ENCODE measurements around the gene DIAPH3. TPM values are rescaled to one million over a fixed set of nuclear protein-coding genes. Genes with fewer than 3 reads are reported as not detected.

The DIAPH3 gene
- total RNA-seq, 1 experiment from 2014 or later = 62.3 TPM

DNA sequence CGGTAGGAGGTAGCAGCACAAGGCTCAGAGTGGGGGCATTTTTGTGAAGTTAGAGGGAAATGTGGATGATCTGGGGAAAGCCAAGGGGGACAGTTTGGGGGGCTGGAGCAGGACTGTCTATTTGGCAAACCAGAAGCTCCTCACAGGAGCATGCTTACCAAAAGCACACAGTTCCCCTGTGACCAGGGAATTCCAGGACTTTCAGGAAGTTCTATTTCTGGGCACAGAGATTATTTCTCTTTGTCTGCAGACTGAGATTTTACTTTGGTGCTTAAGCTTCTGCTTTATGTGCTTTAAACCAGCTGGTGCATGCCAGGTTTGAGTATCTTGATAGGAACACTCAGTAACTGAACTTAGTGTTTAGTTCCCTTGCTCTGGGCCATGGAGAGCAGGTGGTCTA, 525.3 kb downstream of the DIAPH3 start:
- ChIA-PET POLR2A (ENCODE audit: low non-redundant PET) (no interaction called here), CTCF (no interaction called here)

GRCh38 chr13:59635589-59635988, 528.1 kb downstream of the DIAPH3 start:
- Histone ChIP-seq H3K27ac (ENCODE audit: low read depth, low read length, poor library complexity, severe bottlenecking) (no peak overlapping the region), H3K9me3 (ENCODE audit: low read depth, low read length, poor library complexity, severe bottlenecking) (no peaks in the 10 kb centered on the region), H3K36me3 (ENCODE audit: insufficient read depth, low read length, poor library complexity, severe bottlenecking) (no peaks in the 10 kb centered on the region), H3K4me1 (ENCODE audit: insufficient read depth, low read length, poor library complexity, severe bottlenecking) (peaks cover 11% of the 10 kb centered on the region), H3K4me3 (ENCODE audit: low read depth, low read length, poor library complexity, severe bottlenecking) (no peak overlapping the region), H3K27me3 (replicated peaks; ENCODE audit: insufficient read depth, low read depth, low read length, poor library complexity) (no peaks in the 10 kb centered on the region)
- POLR2A ChIA-PET (ENCODE audit: low non-redundant PET) = no interaction called here
- intact Hi-C loops (cut with micrococcal nuclease; ENCODE audit: unreplicated experiment) = no loop called here
- TF ChIP-seq EZH2 (IDR thresholded peaks at IDR 0.05; ENCODE audit: borderline replicate concordance, low read depth, low read length, poor library complexity, severe bottlenecking) = no peak
- TF ChIP-seq, protein P1, sequence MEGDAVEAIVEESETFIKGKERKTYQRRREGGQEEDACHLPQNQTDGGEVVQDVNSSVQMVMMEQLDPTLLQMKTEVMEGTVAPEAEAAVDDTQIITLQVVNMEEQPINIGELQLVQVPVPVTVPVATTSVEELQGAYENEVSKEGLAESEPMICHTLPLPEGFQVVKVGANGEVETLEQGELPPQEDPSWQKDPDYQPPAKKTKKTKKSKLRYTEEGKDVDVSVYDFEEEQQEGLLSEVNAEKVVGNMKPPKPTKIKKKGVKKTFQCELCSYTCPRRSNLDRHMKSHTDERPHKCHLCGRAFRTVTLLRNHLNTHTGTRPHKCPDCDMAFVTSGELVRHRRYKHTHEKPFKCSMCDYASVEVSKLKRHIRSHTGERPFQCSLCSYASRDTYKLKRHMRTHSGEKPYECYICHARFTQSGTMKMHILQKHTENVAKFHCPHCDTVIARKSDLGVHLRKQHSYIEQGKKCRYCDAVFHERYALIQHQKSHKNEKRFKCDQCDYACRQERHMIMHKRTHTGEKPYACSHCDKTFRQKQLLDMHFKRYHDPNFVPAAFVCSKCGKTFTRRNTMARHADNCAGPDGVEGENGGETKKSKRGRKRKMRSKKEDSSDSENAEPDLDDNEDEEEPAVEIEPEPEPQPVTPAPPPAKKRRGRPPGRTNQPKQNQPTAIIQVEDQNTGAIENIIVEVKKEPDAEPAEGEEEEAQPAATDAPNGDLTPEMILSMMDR (conservative IDR thresholded peaks at IDR 0.05; ENCODE audit: low read depth, low read length) = no peak
- CTCF ChIA-PET = no interaction called here
- DNase-seq (ENCODE audit: low spot score) = no peak
- BruUV-seq (replicated peaks) = no TSS peak

More for the DNA sequence above, 525.3 kb downstream of the DIAPH3 start:
- intact Hi-C loops (cut with micrococcal nuclease; ENCODE audit: unreplicated experiment) = no loop called here
- no peak overlapping the region for H3K4me3 ChIP-seq (ENCODE audit: low read depth, low read length, poor library complexity, severe bottlenecking)
- H3K4me1 ChIP-seq (ENCODE audit: insufficient read depth, low read length, poor library complexity, severe bottlenecking) = peaks cover 12% of the 10 kb centered on the region
- H3K27ac ChIP-seq (ENCODE audit: low read depth, low read length, poor library complexity, severe bottlenecking) = no peak overlapping the region
- H3K27me3 ChIP-seq (replicated peaks; ENCODE audit: insufficient read depth, low read depth, low read length, poor library complexity) = no peaks in the 10 kb centered on the region
- TF ChIP-seq, protein P1 (conservative IDR thresholded peaks at IDR 0.05; ENCODE audit: low read depth, low read length) = no peak
- no peak for TF ChIP-seq EZH2 (IDR thresholded peaks at IDR 0.05; ENCODE audit: borderline replicate concordance, low read depth, low read length, poor library complexity, severe bottlenecking)
- DNase-seq (ENCODE audit: low spot score) = no peak
- no peaks in the 10 kb centered on the region for H3K36me3 ChIP-seq (ENCODE audit: insufficient read depth, low read length, poor library complexity, severe bottlenecking)
- H3K9me3 ChIP-seq (ENCODE audit: low read depth, low read length, poor library complexity, severe bottlenecking) = no peaks in the 10 kb centered on the region
- BruUV-seq (replicated peaks) = no TSS peak

DNA sequence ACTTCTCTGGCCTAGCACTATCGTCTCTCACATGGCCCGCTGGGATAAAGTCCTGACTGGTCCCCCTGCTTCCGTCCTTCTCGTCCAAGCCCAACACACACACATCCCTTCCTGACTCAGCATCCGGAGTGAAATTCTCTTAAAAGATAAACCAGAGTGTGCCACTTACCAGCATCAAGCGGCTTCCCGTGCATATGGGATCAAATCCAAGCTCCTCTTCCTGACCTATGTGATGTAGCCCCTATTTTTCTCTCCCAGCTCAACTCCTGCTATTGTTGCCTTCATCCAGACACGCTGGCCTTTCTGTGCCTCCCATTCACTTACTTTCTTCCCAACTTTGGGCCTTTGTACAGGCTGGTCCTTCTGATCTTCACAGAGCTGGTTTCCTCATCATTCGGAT, 530.4 kb downstream of the DIAPH3 start:
- no peaks in the 10 kb centered on the region for H3K27me3 ChIP-seq (replicated peaks; ENCODE audit: insufficient read depth, low read depth, low read length, poor library complexity)
- ChIA-PET POLR2A (ENCODE audit: low non-redundant PET) (no interaction called here), CTCF (no interaction called here)
- intact Hi-C loops (cut with micrococcal nuclease; ENCODE audit: unreplicated experiment) = no loop called here
- DNase-seq (ENCODE audit: low spot score) = no peak
- BruUV-seq (replicated peaks) = no TSS peak
- H3K4me1 ChIP-seq (ENCODE audit: insufficient read depth, low read length, poor library complexity, severe bottlenecking) = peaks cover 11% of the 10 kb centered on the region
- H3K27ac ChIP-seq (ENCODE audit: low read depth, low read length, poor library complexity, severe bottlenecking) = no peak overlapping the region
- no peaks in the 10 kb centered on the region for H3K9me3 ChIP-seq (ENCODE audit: low read depth, low read length, poor library complexity, severe bottlenecking)
- TF ChIP-seq, protein P1 (conservative IDR thresholded peaks at IDR 0.05; ENCODE audit: low read depth, low read length) = no peak
- no peak for TF ChIP-seq EZH2 (IDR thresholded peaks at IDR 0.05; ENCODE audit: borderline replicate concordance, low read depth, low read length, poor library complexity, severe bottlenecking)
- H3K4me3 ChIP-seq (ENCODE audit: low read depth, low read length, poor library complexity, severe bottlenecking) = no peak overlapping the region
- H3K36me3 ChIP-seq (ENCODE audit: insufficient read depth, low read length, poor library complexity, severe bottlenecking) = no peaks in the 10 kb centered on the region

Data from A673 (cell line).